Body of pancreas (tissue), 4 donors: ENCODE data around the gene PNMA8B.
"Not testable (repeated sequence)": the region's sequence is repeated elsewhere in the genome, so short reads cannot be mapped to it uniquely, and the experiment has no call there.

ENCODE experiments used
- CTCF ChIP-seq, 7 experiments: fragments of 450-650 bp in 4 of 7; fragments of 200-600 bp in 3 of 7; sonication (generic) in 3 of 7; IDR thresholded peaks; one replicate each; pipeline ENCODE4 v1.5.1; 2016 to 2019; ENCODE audit warnings: antibody characterized with exemption in 7 of 7
- POLR2A ChIP-seq, 3 donors: fragments of 450-650 bp; IDR thresholded peaks; one replicate each; pipeline ENCODE4 v1.6.1; 2016; ENCODE audit warnings: antibody characterized with exemption in 3 of 3, mild to moderate bottlenecking in 2 of 3

GRCh38 chr19:46526801-46527200, 31.1 kb upstream of the PNMA8B start:
- TF ChIP-seq CTCF, POLR2A (IDR thresholded peaks at IDR 0.05): not testable (repeated sequence)
